ENCODE measurements around the gene ANGPTL4. TPM values are rescaled to one million over a fixed set of nuclear protein-coding genes. Genes with fewer than 3 reads are reported as not detected.

ANGPTL4 gene
- total RNA-seq, 1 donor from 2014 or later: not detected

DNA sequence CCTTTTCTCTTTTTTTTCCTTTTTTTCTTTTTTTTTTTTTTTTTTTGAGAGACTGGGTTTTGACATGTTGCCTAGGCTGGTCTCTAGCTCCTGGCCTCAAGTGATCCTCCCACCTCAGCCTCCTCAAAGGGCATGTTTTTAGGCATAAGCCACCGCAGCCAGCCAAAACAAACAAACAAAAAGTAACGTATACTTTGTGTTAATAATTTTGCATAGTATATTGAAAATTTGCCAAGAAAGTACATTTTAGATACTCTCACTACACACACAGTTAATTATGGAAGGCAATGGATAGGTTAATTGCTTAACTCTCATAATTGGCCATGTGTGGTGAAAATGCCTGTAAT is 24.6 kb downstream of the ANGPTL4 start:
- TF ChIP-seq, protein P1, sequence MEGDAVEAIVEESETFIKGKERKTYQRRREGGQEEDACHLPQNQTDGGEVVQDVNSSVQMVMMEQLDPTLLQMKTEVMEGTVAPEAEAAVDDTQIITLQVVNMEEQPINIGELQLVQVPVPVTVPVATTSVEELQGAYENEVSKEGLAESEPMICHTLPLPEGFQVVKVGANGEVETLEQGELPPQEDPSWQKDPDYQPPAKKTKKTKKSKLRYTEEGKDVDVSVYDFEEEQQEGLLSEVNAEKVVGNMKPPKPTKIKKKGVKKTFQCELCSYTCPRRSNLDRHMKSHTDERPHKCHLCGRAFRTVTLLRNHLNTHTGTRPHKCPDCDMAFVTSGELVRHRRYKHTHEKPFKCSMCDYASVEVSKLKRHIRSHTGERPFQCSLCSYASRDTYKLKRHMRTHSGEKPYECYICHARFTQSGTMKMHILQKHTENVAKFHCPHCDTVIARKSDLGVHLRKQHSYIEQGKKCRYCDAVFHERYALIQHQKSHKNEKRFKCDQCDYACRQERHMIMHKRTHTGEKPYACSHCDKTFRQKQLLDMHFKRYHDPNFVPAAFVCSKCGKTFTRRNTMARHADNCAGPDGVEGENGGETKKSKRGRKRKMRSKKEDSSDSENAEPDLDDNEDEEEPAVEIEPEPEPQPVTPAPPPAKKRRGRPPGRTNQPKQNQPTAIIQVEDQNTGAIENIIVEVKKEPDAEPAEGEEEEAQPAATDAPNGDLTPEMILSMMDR (IDR thresholded peaks at IDR 0.05): no peak
- TF ChIP-seq EZH2phosphoT487 (IDR thresholded peaks at IDR 0.05) (no peak), EZH2 (IDR thresholded peaks at IDR 0.05) (no peak)
- Mint-ChIP-seq H3K4me1 (peaks cover 12% of the 10 kb centered on the region), H3K27me3 (ENCODE audit: insufficient read depth, low read depth) (peaks cover 10% of the 10 kb centered on the region), H3K9me3 (no peaks in the 10 kb centered on the region), H3K36me3 (peaks cover 10% of the 10 kb centered on the region), H3K27ac (no peak overlapping the region), H3K4me3 (peak overlapping the region; percentile 72)
- Histone ChIP-seq H2AFZ (replicated peaks) (no peak overlapping the region), H3K4me2 (peak overlapping the region; percentile 83), H3K4me3 (no peak overlapping the region), H3K9me3 (ENCODE audit: low read depth) (no peaks in the 10 kb centered on the region), H3K9ac (no peak overlapping the region), H3K36me3 (no peaks in the 10 kb centered on the region), H4K20me1 (ENCODE audit: low read depth) (peaks cover 23% of the 10 kb centered on the region), H3K79me2 (ENCODE audit: low read depth) (peaks cover 39% of the 10 kb centered on the region), H3K27ac (no peak overlapping the region), H3K4me1 (no peaks in the 10 kb centered on the region), H3F3A (ENCODE audit: low read depth) (peaks cover 21% of the 10 kb centered on the region), H3K27me3 (no peaks in the 10 kb centered on the region)
- no peak for DNase-seq (ENCODE audit: low spot score)

DNA sequence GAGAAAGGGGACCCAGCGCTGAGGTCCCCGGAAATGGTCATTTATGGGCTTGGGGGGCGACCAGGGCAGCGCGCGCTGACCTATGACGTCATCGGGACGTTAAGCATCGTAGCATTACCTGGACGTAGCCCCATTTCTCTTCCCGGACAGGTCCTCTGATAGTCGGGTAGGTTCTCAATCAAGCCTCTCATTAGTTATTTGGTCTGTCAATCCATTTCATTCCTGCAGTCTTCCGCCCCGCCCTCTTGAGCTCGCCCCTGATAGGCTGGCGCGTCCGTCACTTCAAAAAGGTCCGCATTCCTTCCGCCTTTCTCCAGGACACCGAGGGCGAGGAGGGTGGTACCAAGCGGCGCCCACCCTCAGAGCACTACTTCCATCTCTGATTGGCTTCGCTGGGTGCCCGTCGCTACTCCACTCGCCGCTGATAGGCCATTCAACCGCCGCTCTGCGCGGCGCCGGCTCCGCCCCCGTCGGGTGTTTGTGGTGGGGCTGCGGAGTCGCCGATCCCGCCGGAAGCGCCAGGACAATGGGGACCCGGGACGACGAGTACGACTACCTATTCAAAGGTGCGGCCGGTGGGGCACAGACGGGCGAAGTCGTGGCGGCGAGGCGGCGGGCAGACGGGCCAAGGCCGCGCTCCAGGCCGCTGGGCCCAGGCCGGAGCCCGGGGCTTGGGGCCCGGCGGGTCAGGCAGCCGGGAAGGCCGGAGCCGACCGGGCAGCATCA is 26.1 kb downstream of the ANGPTL4 start, which contains the start of gene RAB11B:
RAB11B (plus strand) TSS at position 470 of the 726 bp plus-strand sequence; CDS start at position 527, 57 bp downstream.
- peak within 1 kb of the TSS; percentile 99 for H3K27ac ChIP-seq
- H3K36me3 ChIP-seq: no peaks in the 10 kb centered on the region
- H2AFZ ChIP-seq (replicated peaks): peak within 1 kb of the TSS; percentile 80
- H3K4me3 ChIP-seq: peak within 1 kb of the TSS; percentile 94
- H3K27me3 ChIP-seq: no peaks in the 10 kb centered on the region
- TF ChIP-seq EZH2phosphoT487 (IDR thresholded peaks at IDR 0.05) (no peak), EZH2 (IDR thresholded peaks at IDR 0.05) (no peak)
- TF ChIP-seq, protein P1 (IDR thresholded peaks at IDR 0.05): no peak
- H3K27ac Mint-ChIP-seq: peak within 1 kb of the TSS; percentile 93
- H3K79me2 ChIP-seq (ENCODE audit: low read depth): peaks cover 52% of the 10 kb centered on the region
- peaks cover 14% of the 10 kb centered on the region for H3K4me1 Mint-ChIP-seq
- H3K4me1 ChIP-seq: no peaks in the 10 kb centered on the region
- peaks cover 31% of the 10 kb centered on the region for H4K20me1 ChIP-seq (ENCODE audit: low read depth)
- H3F3A ChIP-seq (ENCODE audit: low read depth): peaks cover 21% of the 10 kb centered on the region
- H3K9ac ChIP-seq: peak within 1 kb of the TSS; percentile 99
- H3K9me3 ChIP-seq (ENCODE audit: low read depth): no peaks in the 10 kb centered on the region
- peak; percentile 100 for DNase-seq (ENCODE audit: low spot score)
- peaks cover 10% of the 10 kb centered on the region for H3K27me3 Mint-ChIP-seq (ENCODE audit: insufficient read depth, low read depth)
- H3K4me2 ChIP-seq: peak within 1 kb of the TSS; percentile 83
- H3K36me3 Mint-ChIP-seq: peaks cover 10% of the 10 kb centered on the region
- H3K9me3 Mint-ChIP-seq: no peaks in the 10 kb centered on the region
- peak within 1 kb of the TSS; percentile 94 for H3K4me3 Mint-ChIP-seq

DNA sequence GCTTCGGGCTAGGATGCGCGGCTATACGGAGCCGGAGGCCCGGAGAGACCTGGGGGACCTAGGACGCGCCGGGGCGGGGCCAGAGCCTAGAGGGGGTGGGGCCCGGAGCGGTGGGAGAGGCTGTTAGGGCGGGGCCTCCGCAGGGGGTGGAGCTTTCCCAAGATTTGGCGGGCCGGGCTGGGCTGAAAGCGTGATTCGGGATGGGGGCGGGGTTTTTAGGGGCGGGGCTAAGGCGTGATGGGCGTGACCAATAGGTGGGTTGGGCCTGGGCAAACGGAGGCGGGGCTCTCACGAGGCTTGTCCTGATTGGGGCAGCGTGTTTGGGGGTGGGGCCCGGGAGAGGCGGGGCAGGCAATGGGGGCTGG is 26.6 kb downstream of the ANGPTL4 start:
- DNase-seq (ENCODE audit: low spot score): peak; percentile 96
- Histone ChIP-seq H3K36me3 (no peaks in the 10 kb centered on the region), H2AFZ (replicated peaks) (peak overlapping the region; percentile 80), H3K79me2 (ENCODE audit: low read depth) (peaks cover 58% of the 10 kb centered on the region), H3K4me1 (no peaks in the 10 kb centered on the region), H3K27ac (peak overlapping the region; percentile 99), H3K27me3 (no peaks in the 10 kb centered on the region), H4K20me1 (ENCODE audit: low read depth) (peaks cover 35% of the 10 kb centered on the region), H3K4me2 (peak overlapping the region; percentile 79), H3K9me3 (ENCODE audit: low read depth) (no peaks in the 10 kb centered on the region), H3K9ac (peak overlapping the region; percentile 99), H3K4me3 (peak overlapping the region; percentile 94), H3F3A (ENCODE audit: low read depth) (peaks cover 21% of the 10 kb centered on the region)
- H3K36me3 Mint-ChIP-seq: peaks cover 10% of the 10 kb centered on the region
- H3K27ac Mint-ChIP-seq: no peak overlapping the region
- TF ChIP-seq EZH2 (IDR thresholded peaks at IDR 0.05) (no peak), EZH2phosphoT487 (IDR thresholded peaks at IDR 0.05) (no peak)
- TF ChIP-seq, protein P1 (IDR thresholded peaks at IDR 0.05): no peak
- no peaks in the 10 kb centered on the region for H3K9me3 Mint-ChIP-seq
- H3K27me3 Mint-ChIP-seq (ENCODE audit: insufficient read depth, low read depth): peaks cover 12% of the 10 kb centered on the region
- H3K4me3 Mint-ChIP-seq: peak overlapping the region; percentile 83
- peaks cover 14% of the 10 kb centered on the region for H3K4me1 Mint-ChIP-seq
